GM18499 (cell line): ENCODE measurements around the gene SDHAF3.

Source experiments
- ATAC-seq: cut with Tn5 transposase; IDR thresholded peaks from one replicate; pipeline ENCODE4 v1.9.1; 2021; ENCODE audit warnings: moderate number of reproducible peaks; ENCODE audit not compliant: insufficient read depth, unreplicated experiment

SDHAF3 gene

GRCh38 chr7:97203957-97204356 lies 86.5 kb downstream of the SDHAF3 start:
- ATAC-seq, result no peak

GRCh38 chr7:97204821-97205220 lies 87.3 kb downstream of the SDHAF3 start:
- no peak for ATAC-seq

- no peak for ATAC-seq
These were observed 98.1 kb downstream of the SDHAF3 start for GRCh38 chr7:97215556-97215955.

GRCh38 chr7:97218767-97219166 lies 101.3 kb downstream of the SDHAF3 start:
- no peak for ATAC-seq

DNA sequence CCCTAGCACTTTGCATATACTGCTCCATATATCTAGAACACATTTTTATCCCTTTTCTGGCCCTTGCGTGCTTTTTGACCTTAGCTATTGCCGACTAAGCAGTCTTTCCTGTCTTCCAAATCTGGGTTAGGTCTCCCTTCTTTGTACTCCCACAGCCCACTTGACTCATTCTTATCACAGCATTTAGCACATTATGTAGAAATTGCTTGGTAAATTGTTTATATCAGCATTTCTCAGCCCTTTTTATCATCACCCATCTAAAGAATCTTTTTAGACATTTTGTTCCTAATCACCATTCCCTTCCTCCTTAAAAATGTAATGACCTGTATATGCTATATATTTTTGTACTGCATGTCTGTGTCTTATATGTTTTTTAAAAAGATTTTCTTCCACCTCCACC lies 101.7 kb downstream of the SDHAF3 start:
- ATAC-seq, result no peak

GRCh38 chr7:97224316-97224715 lies 106.8 kb downstream of the SDHAF3 start:
- no peak for ATAC-seq

DNA sequence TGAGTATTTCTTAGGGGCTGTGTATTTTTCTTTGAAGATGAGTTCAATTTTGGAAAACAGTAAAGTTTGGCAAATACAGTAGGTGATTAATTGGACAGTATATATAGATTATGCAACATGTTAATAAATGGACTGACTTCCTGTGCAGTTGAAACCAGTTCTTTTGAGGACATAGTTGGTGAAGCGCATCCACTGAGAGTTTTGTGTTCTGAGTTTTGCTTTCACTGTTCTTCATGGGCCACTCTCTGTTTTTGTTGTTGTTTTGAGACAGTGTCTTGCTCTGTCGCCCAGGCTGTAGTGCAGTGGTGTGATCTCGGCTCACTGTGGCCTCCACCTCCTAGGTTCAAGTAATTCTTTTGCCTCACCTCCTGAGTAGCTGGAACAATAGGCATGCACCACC lies 109.0 kb downstream of the SDHAF3 start:
- ATAC-seq, result peak; percentile 47
